Right lung (tissue), 10 donors: ENCODE data around the gene ARHGAP44. TPM values are rescaled to one million over a fixed set of nuclear protein-coding genes. Genes with fewer than 3 reads are reported as not detected.

Experiments
- DNase-seq, 2 donors: peaks; one replicate each; pipeline ENCODE4 v3.0.0-alpha.2; 2013
- long read RNA-seq, 8 donors: transcript quantifications; one replicate each; lab custom pipeline, GENCODE V29; 2026
- polyA plus RNA-seq, 5 donors: library from polyadenylated mRNA; unstranded; fragments of 120-200 nt; gene quantifications; one replicate each; pipeline versions ENCODE4 v1.2.1 to v1.2.3, GENCODE V29; 2013; ENCODE audit warnings: inconsistent platforms in 1 of 5, low replicate concordance in 1 of 5; ENCODE audit not compliant: insufficient read length in 5 of 5, insufficient read depth in 1 of 5

The ARHGAP44 gene
- polyA plus RNA-seq = 10 to 100 TPM; 12.3 to 19.0 (median 14.0) TPM
- long read RNA-seq, donor 1, full-length matches to known transcripts = 9 of 72 reads
- long read RNA-seq, donor 1, partial matches to known transcripts = 58 of 72 reads
- long read RNA-seq, donor 1, other reads (novel, unspliced or antisense) = 5 of 72 reads
- long read RNA-seq, donor 2, full-length matches to known transcripts = 1 of 1 reads
- long read RNA-seq, donor 2, partial matches to known transcripts = 0 of 1 reads
- long read RNA-seq, donor 2, other reads (novel, unspliced or antisense) = 0 of 1 reads
- long read RNA-seq, donor 3, full-length matches to known transcripts = 8 of 26 reads
- long read RNA-seq, donor 3, partial matches to known transcripts = 18 of 26 reads
- long read RNA-seq, donor 3, other reads (novel, unspliced or antisense) = 0 of 26 reads
- long read RNA-seq, donor 4, full-length matches to known transcripts = 6 of 6 reads
- long read RNA-seq, donor 4, partial matches to known transcripts = 0 of 6 reads
- long read RNA-seq, donor 4, other reads (novel, unspliced or antisense) = 0 of 6 reads
- long read RNA-seq, donor 5, full-length matches to known transcripts = 5 of 10 reads
- long read RNA-seq, donor 5, partial matches to known transcripts = 5 of 10 reads
- long read RNA-seq, donor 5, other reads (novel, unspliced or antisense) = 0 of 10 reads
- long read RNA-seq, donor 6, full-length matches to known transcripts = 5 of 5 reads
- long read RNA-seq, donor 6, partial matches to known transcripts = 0 of 5 reads
- long read RNA-seq, donor 6, other reads (novel, unspliced or antisense) = 0 of 5 reads
- long read RNA-seq, donor 7, full-length matches to known transcripts = 5 of 5 reads
- long read RNA-seq, donor 7, partial matches to known transcripts = 0 of 5 reads
- long read RNA-seq, donor 7, other reads (novel, unspliced or antisense) = 0 of 5 reads
- long read RNA-seq, donor 8, full-length matches to known transcripts = 1 of 1 reads
- long read RNA-seq, donor 8, partial matches to known transcripts = 0 of 1 reads
- long read RNA-seq, donor 8, other reads (novel, unspliced or antisense) = 0 of 1 reads

GRCh38 chr17:12789481-12790248, at the start of gene ARHGAP44:
ARHGAP44 (plus strand) TSS chr17:12789498; CDS start chr17:12789839, 341 bp downstream.
- peak; percentile 42 to 52 for DNase-seq

- DNase-seq = no peak
These were observed 49.8 kb upstream of the ARHGAP44 start for GRCh38 chr17:12739500-12739899.

GRCh38 chr17:12743046-12743445, 46.3 kb upstream of the ARHGAP44 start:
- no peak for DNase-seq

- no peak for DNase-seq
These were observed 45.0 kb upstream of the ARHGAP44 start for GRCh38 chr17:12744298-12744697.

- DNase-seq = no peak
These were observed 44.5 kb upstream of the ARHGAP44 start for GRCh38 chr17:12744786-12745185.

GRCh38 chr17:12745486-12745885, 43.8 kb upstream of the ARHGAP44 start:
- DNase-seq = no peak

- DNase-seq = no peak
These were observed 32.5 kb upstream of the ARHGAP44 start for GRCh38 chr17:12756786-12757185.

GRCh38 chr17:12759090-12759489, 30.2 kb upstream of the ARHGAP44 start:
- no peak for DNase-seq

GRCh38 chr17:12765548-12765947, 23.8 kb upstream of the ARHGAP44 start:
- DNase-seq = no peak

- DNase-seq = no peak
These were observed 21.0 kb upstream of the ARHGAP44 start for GRCh38 chr17:12768255-12768654.

GRCh38 chr17:12769981-12770380, 19.3 kb upstream of the ARHGAP44 start:
- DNase-seq = no peak

GRCh38 chr17:12773153-12773552, 16.1 kb upstream of the ARHGAP44 start:
- DNase-seq = no peak

- no peak for DNase-seq
These were observed 220 bp upstream of the ARHGAP44 start for GRCh38 chr17:12789075-12789480.

- DNase-seq = peak; percentile 36 to 38
These were observed 1.2 kb downstream of the ARHGAP44 start for GRCh38 chr17:12790249-12791106.

GRCh38 chr17:12794919-12795532, 5.7 kb downstream of the ARHGAP44 start:
- no peak for DNase-seq

- no peak for DNase-seq
These were observed 11.6 kb downstream of the ARHGAP44 start for GRCh38 chr17:12800855-12801365.

- no peak for DNase-seq
These were observed 17.3 kb downstream of the ARHGAP44 start for GRCh38 chr17:12806630-12807029.

GRCh38 chr17:12808723-12809122, 19.4 kb downstream of the ARHGAP44 start:
- DNase-seq = no peak

- no peak for DNase-seq
These were observed 23.6 kb downstream of the ARHGAP44 start for GRCh38 chr17:12812877-12813276.

GRCh38 chr17:12813664-12814063, 24.4 kb downstream of the ARHGAP44 start:
- no peak for DNase-seq
